Left lung (tissue), 14 donors: Measurements from ENCODE around the gene OR8D1. TPM values are rescaled to one million over a fixed set of nuclear protein-coding genes. Genes with fewer than 3 reads are reported as not detected.

Experiments used
- ATAC-seq: fragments of 200-7000 bp; cut with Tn5 transposase; one replicate; pipeline ENCODE4 v1.9.1; 2020; ENCODE audit warnings: moderate library complexity
- DNase-seq, 4 donors: peaks; one replicate each; pipeline ENCODE4 v3.0.0-alpha.2; 2013 to 2020
- H3K27ac ChIP-seq, 2 donors: fragments of 200-600 bp; sonication (generic) in 1 of 2; one replicate each; pipeline versions ENCODE4 v1.5.0 to v1.8.0; 2020 to 2021
- H3K27me3 ChIP-seq, 2 donors: fragments of 200-600 bp; sonication (generic) in 1 of 2; one replicate each; pipeline versions ENCODE4 v1.5.0 to v1.8.0; 2020 to 2021
- H3K36me3 ChIP-seq, 2 donors: fragments of 200-600 bp; sonication (generic) in 1 of 2; one replicate each; pipeline versions ENCODE4 v1.5.0 to v1.8.0; 2020 to 2021
- H3K4me1 ChIP-seq, 2 donors: fragments of 200-600 bp; one replicate each; pipeline ENCODE4 v1.8.0; 2021
- H3K4me3 ChIP-seq, 2 donors: fragments of 200-600 bp; sonication (generic) in 1 of 2; one replicate each; pipeline versions ENCODE4 v1.5.0 to v1.8.0; 2020 to 2021; ENCODE audit warnings: mild to moderate bottlenecking in 1 of 2
- H3K9me3 ChIP-seq, 2 donors: fragments of 200-600 bp; sonication (generic) in 1 of 2; one replicate each; pipeline versions ENCODE4 v1.5.0 to v1.8.0; 2020 to 2021
- CTCF ChIP-seq, 2 donors: fragments of 200-600 bp; sonication (generic) in 1 of 2; IDR thresholded peaks; one replicate each; pipeline versions ENCODE4 v1.5.0 to v1.8.0; 2021; ENCODE audit warnings: antibody characterized with exemption in 2 of 2
- intact Hi-C, 2 donors: fragments of 100-400 bp; cut with DNase I; formaldehyde crosslinking; loops; one replicate each; pipeline versions ENCODE4 v1.11.2 to v1.14.2; 2022
- long read RNA-seq, 12 donors: library from polyadenylated mRNA in 2 of 12; unstranded in 2 of 12; transcript quantifications; one replicate each; pipeline ENCODE4 v2.0.0 and lab custom pipeline, GENCODE V29; 2019 to 2026
- polyA plus RNA-seq, 6 donors: library from polyadenylated mRNA; unstranded; fragments of 120-200 nt; gene quantifications; one replicate each; pipeline ENCODE4 v1.2.1, GENCODE V29; 2013; ENCODE audit not compliant: insufficient read length in 6 of 6
- total RNA-seq, 2 donors: library from RNA; stranded (reverse); fragmentation: NEBNext Ultra II Directional; extraction: Animal tissue kit (Norgen Biotek cat#: 25700); gene quantifications; one replicate each; pipeline ENCODE4 v1.2.1, GENCODE V29; 2021
- donor health status: DM: no; HTN: yes; CAD: no.
- donor health status: DM: no; HTN: no; CAD: no.

OR8D1 gene
- total RNA-seq: not detected
- not detected for polyA plus RNA-seq
- long read RNA-seq, donor 1: 0 reads
- long read RNA-seq, donor 2: 0 reads
- long read RNA-seq, donor 3: 0 reads
- long read RNA-seq, donor 4: 0 reads
- long read RNA-seq, donor 5: 0 reads
- long read RNA-seq, donor 6: 0 reads
- long read RNA-seq, donor 7: 0 reads
- long read RNA-seq, donor 8: 0 reads
- long read RNA-seq, donor 9: 0 reads
- long read RNA-seq, donor 10: 0 reads
- long read RNA-seq, donor 11: 0 reads
- long read RNA-seq, donor 12: 0 reads

GRCh38 chr11:124313849-124314248 lies at the start of gene OR8D1:
OR8D1 (minus strand) TSS chr11:124313949; CDS start chr11:124310766, 3,183 bp downstream.
- Histone ChIP-seq H3K9me3 (no peaks in the 10 kb centered on the region), H3K4me1 (no peaks in the 10 kb centered on the region), H3K4me3 (no peak within 1 kb of the TSS), H3K36me3 (no peaks in the 10 kb centered on the region), H3K27ac (no peak within 1 kb of the TSS), H3K27me3 (no peaks in the 10 kb centered on the region)
- ATAC-seq: no peak
- no peak for DNase-seq
- no peak for TF ChIP-seq CTCF (IDR thresholded peaks at IDR 0.05)
- intact Hi-C loops: no loop called here

- Histone ChIP-seq H3K4me1 (no peaks in the 10 kb centered on the region), H3K9me3 (no peaks in the 10 kb centered on the region), H3K4me3 (no peak overlapping the region), H3K36me3 (no peaks in the 10 kb centered on the region), H3K27ac (no peak overlapping the region), H3K27me3 (no peaks in the 10 kb centered on the region)
- intact Hi-C loops: no loop called here
- ATAC-seq (no peak), DNase-seq (no peak)
- TF ChIP-seq CTCF (IDR thresholded peaks at IDR 0.05): no peak
Measured at GRCh38 chr11:124359566-124359965, 45.8 kb upstream of the OR8D1 start.

- H3K9me3 ChIP-seq: peaks cover 0 to 11% of the 10 kb centered on the region in 2 donors
- ATAC-seq (no peak), DNase-seq (no peak)
- no peaks in the 10 kb centered on the region for H3K4me1 ChIP-seq
- intact Hi-C loops: no loop called here
- H3K27ac ChIP-seq: no peak overlapping the region
- H3K4me3 ChIP-seq: no peak overlapping the region
- TF ChIP-seq CTCF (IDR thresholded peaks at IDR 0.05): no peak
- H3K27me3 ChIP-seq: no peaks in the 10 kb centered on the region
- H3K36me3 ChIP-seq: no peaks in the 10 kb centered on the region
Measured at GRCh38 chr11:124346311-124346955, 32.7 kb upstream of the OR8D1 start.

- Histone ChIP-seq H3K9me3 (peaks cover 0 to 5% of the 10 kb centered on the region in 2 donors), H3K4me1 (no peaks in the 10 kb centered on the region), H3K36me3 (no peaks in the 10 kb centered on the region), H3K4me3 (no peak overlapping the region), H3K27me3 (no peaks in the 10 kb centered on the region), H3K27ac (no peak overlapping the region)
- TF ChIP-seq CTCF (IDR thresholded peaks at IDR 0.05): no peak
- no peak for ATAC-seq
- intact Hi-C loops: no loop called here
- no peak for DNase-seq
Measured at GRCh38 chr11:124344346-124344745, 30.6 kb upstream of the OR8D1 start.

GRCh38 chr11:124340142-124340447 lies 26.3 kb upstream of the OR8D1 start:
- intact Hi-C loops: no loop called here
- ATAC-seq: no peak

More at GRCh38 chr11:124340142-124340447, 26.3 kb upstream of the OR8D1 start:
- Histone ChIP-seq H3K27ac (no peak overlapping the region), H3K36me3 (no peaks in the 10 kb centered on the region), H3K4me1 (no peaks in the 10 kb centered on the region), H3K27me3 (no peaks in the 10 kb centered on the region), H3K9me3 (no peaks in the 10 kb centered on the region), H3K4me3 (no peak overlapping the region)
- no peak for DNase-seq
- no peak for TF ChIP-seq CTCF (IDR thresholded peaks at IDR 0.05)
